ENCODE measurements around the gene SECISBP2.

DNA sequence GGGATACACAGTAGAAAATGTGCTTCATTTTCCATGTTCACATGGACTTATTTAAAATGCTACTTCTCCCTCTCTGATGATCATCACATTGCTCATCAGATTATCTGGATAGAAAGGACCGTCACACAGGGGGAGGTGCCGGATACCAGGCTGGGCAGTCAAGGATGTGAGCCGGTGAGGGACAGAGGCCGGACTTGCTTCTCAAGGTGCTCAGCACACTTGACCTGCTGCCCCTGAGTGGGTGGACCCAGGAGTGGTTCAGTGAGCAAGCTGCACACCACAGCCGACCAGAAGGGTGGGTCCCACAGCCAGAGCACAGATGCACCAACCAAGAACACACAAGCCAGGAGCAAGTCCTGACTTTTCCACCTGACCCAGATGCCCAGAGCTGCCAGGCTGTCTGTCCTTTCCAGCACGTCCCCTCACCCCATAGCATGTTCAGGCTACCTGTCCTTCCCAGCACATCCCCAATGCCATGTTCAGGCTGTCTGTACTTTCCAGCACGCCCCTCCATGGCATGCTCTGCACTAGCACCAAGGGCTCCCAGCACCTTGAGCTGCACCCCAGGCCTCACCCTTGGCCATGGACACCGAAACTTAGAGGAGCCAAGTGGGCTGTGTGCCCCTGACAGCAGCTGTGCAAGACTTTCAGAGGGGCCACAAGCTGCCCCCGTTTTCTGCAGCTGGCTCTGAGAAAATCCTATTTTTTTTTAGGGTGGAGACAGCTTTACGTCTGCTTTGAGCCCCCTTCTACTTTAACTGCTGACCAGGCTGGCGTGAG, 77.8 kb downstream of the SECISBP2 start:
- TF ChIP-seq, protein P1, sequence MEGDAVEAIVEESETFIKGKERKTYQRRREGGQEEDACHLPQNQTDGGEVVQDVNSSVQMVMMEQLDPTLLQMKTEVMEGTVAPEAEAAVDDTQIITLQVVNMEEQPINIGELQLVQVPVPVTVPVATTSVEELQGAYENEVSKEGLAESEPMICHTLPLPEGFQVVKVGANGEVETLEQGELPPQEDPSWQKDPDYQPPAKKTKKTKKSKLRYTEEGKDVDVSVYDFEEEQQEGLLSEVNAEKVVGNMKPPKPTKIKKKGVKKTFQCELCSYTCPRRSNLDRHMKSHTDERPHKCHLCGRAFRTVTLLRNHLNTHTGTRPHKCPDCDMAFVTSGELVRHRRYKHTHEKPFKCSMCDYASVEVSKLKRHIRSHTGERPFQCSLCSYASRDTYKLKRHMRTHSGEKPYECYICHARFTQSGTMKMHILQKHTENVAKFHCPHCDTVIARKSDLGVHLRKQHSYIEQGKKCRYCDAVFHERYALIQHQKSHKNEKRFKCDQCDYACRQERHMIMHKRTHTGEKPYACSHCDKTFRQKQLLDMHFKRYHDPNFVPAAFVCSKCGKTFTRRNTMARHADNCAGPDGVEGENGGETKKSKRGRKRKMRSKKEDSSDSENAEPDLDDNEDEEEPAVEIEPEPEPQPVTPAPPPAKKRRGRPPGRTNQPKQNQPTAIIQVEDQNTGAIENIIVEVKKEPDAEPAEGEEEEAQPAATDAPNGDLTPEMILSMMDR (IDR thresholded peaks at IDR 0.05; ENCODE audit: low read length), result no peak
- TF ChIP-seq EZH2 (IDR thresholded peaks at IDR 0.05; ENCODE audit: borderline replicate concordance, low read length), result no peak
